HUES48 (cell line): ENCODE measurements around the gene FSD1.
A peak's percentile ranks its signal among the peaks of the same experiment; 100 is the strongest.

Source experiments
- H3K27ac ChIP-seq: one replicate; pipeline ENCODE4 v1.7.0; 2013; ENCODE audit warnings: low read depth, low read length, inconsistent platforms
- H3K27me3 ChIP-seq: 2 replicates; pipeline ENCODE4 v1.6.1; 2013; ENCODE audit warnings: mild to moderate bottlenecking, low read length; ENCODE audit not compliant: control insufficient read depth, insufficient read depth
- H3K36me3 ChIP-seq: 2 replicates; pipeline ENCODE4 v1.6.1; 2013; ENCODE audit warnings: low read length; ENCODE audit not compliant: control insufficient read depth, insufficient read depth
- H3K4me1 ChIP-seq: 2 replicates; pipeline ENCODE4 v1.6.1; 2013; ENCODE audit warnings: mild to moderate bottlenecking, low read length; ENCODE audit not compliant: control insufficient read depth, insufficient read depth
- H3K4me3 ChIP-seq: 2 replicates; pipeline ENCODE4 v1.5.1; 2013; ENCODE audit warnings: mild to moderate bottlenecking, low read depth, low read length
- H3K9ac ChIP-seq: 2 replicates; pipeline ENCODE4 v1.6.1; 2013; ENCODE audit warnings: mild to moderate bottlenecking, low read depth, low read length, moderate library complexity
- H3K9me3 ChIP-seq: 2 replicates; pipeline ENCODE4 v1.6.1; 2013; ENCODE audit warnings: low read length; ENCODE audit not compliant: control insufficient read depth, insufficient read depth

Gene FSD1

DNA sequence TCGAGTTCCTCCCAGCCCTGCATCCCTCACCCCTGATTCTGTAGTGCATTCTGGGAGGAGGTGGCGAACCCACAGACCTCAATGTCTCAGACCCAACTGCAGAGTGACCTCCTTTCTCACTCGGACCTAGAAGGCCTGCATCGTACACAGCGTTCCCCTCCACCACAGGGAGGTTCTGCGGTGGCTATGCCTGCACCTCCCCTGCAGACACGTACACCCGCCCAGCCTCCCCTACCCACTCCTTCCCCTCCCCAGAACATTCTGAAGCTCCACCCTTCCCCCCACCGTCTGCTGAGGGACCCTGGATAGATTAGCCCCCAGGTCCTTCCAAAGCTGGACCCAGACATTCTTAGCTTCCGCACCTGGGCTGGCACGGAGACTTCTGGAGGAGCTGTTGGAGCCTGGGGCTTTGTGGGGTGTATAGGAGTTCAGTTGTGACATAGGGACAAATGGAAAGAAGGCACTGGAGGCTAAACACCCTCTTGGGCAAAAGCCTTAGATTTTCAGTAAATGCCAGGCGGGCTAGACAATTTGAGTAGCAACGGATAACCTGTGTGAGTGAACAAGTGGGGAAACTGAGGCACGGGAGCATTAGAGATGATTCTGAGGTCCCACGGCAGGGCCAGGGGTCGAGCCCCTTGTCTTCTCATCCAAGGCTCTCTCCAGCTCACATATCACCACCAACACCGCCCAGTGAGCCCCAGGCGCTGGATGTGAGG is 420 bp upstream of the FSD1 start:
- no peaks in the 10 kb centered on the region for H3K27me3 ChIP-seq
- no peak overlapping the region for H3K27ac ChIP-seq
- H3K4me3 ChIP-seq: peak overlapping the region; percentile 54; the same call in 1 of the 2 replicates
- H3K9me3 ChIP-seq: no peaks in the 10 kb centered on the region
- no peak overlapping the region for H3K9ac ChIP-seq
- peaks cover 5% of the 10 kb centered on the region; the same call in 1 of the 2 replicates for H3K4me1 ChIP-seq
- H3K36me3 ChIP-seq: peaks cover 15% of the 10 kb centered on the region

- H3K27ac ChIP-seq: no peak overlapping the region
- H3K36me3 ChIP-seq: peaks cover 22% of the 10 kb centered on the region
- peak overlapping the region; percentile 54; the same call in 1 of the 2 replicates for H3K4me3 ChIP-seq
- H3K27me3 ChIP-seq: no peaks in the 10 kb centered on the region
- H3K4me1 ChIP-seq: peaks cover 5% of the 10 kb centered on the region; the same call in 1 of the 2 replicates
- no peak overlapping the region for H3K9ac ChIP-seq
- H3K9me3 ChIP-seq: no peaks in the 10 kb centered on the region
Measured at GRCh38 chr19:4305257-4305612, 837 bp downstream of the FSD1 start.

DNA sequence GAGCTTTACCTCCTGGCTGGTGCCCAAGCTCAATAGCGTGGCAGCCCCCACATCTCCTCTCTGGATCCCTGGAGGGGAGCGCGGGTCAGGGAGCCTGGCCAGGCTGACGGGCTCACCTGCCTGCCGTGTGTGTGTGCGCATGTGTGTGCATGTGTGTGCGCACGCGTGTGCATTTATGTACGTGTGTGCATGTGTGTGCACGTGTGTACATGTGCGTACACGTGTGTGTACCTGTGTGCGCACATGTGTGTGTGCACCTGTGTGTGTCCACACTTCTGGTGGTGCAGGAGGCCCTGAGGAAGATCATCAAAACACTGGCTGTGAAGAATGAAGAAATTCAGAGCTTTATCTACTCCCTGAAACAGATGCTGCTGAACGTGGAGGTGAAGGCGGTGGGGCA is 1.3 kb downstream of the FSD1 start:
- Histone ChIP-seq H3K36me3 (peaks cover 26% of the 10 kb centered on the region), H3K27ac (no peak overlapping the region), H3K9ac (no peak overlapping the region), H3K4me1 (peaks cover 5% of the 10 kb centered on the region; the same call in 1 of the 2 replicates), H3K27me3 (no peaks in the 10 kb centered on the region), H3K9me3 (no peaks in the 10 kb centered on the region), H3K4me3 (no peak overlapping the region; the same call in 1 of the 2 replicates)

GRCh38 chr19:4310247-4311121 is 6.1 kb downstream of the FSD1 start:
- no peak overlapping the region for H3K9ac ChIP-seq
- no peaks in the 10 kb centered on the region for H3K4me1 ChIP-seq
- H3K36me3 ChIP-seq: peaks cover 50% of the 10 kb centered on the region
- no peak overlapping the region for H3K4me3 ChIP-seq
- no peak overlapping the region for H3K27ac ChIP-seq
- no peaks in the 10 kb centered on the region for H3K9me3 ChIP-seq
- no peaks in the 10 kb centered on the region for H3K27me3 ChIP-seq

- no peak overlapping the region for H3K9ac ChIP-seq
- H3K4me3 ChIP-seq: no peak overlapping the region
- no peaks in the 10 kb centered on the region for H3K27me3 ChIP-seq
- H3K9me3 ChIP-seq: no peaks in the 10 kb centered on the region
- H3K4me1 ChIP-seq: no peaks in the 10 kb centered on the region
- peaks cover 58% of the 10 kb centered on the region for H3K36me3 ChIP-seq
- no peak overlapping the region for H3K27ac ChIP-seq
Measured at GRCh38 chr19:4313847-4314490, 9.6 kb downstream of the FSD1 start.

DNA sequence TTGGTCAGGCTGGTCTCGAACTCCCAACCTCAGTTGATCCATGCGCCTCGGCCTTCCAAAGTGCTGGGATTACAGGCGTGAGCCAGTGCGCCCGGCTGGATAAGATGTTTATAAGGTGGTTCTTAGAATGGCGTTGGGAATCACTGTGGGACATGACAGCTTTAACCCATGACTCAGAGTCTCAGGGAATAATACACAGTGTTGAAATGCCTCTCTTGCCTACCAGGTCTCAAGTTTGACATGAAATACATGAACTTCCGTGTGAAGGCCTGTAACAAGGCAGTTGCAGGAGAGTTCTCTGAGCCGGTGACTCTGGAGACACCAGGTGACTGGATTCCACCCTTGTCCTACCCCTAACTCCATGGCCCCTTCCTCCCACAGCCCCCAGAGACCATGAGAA is 12.6 kb downstream of the FSD1 start:
- H3K27me3 ChIP-seq: no peaks in the 10 kb centered on the region
- H3K9me3 ChIP-seq: 0 out of 2 replicates have a peak, but pooled peaks cover 3% of the 10 kb centered on the region
- no peak overlapping the region for H3K9ac ChIP-seq
- no peak overlapping the region for H3K27ac ChIP-seq
- no peaks in the 10 kb centered on the region for H3K4me1 ChIP-seq
- peaks cover 41% of the 10 kb centered on the region for H3K36me3 ChIP-seq
- H3K4me3 ChIP-seq: no peak overlapping the region

- peaks cover 31% of the 10 kb centered on the region for H3K36me3 ChIP-seq
- no peaks in the 10 kb centered on the region for H3K27me3 ChIP-seq
Measured at GRCh38 chr19:4318460-4318859, 14.1 kb downstream of the FSD1 start.

DNA sequence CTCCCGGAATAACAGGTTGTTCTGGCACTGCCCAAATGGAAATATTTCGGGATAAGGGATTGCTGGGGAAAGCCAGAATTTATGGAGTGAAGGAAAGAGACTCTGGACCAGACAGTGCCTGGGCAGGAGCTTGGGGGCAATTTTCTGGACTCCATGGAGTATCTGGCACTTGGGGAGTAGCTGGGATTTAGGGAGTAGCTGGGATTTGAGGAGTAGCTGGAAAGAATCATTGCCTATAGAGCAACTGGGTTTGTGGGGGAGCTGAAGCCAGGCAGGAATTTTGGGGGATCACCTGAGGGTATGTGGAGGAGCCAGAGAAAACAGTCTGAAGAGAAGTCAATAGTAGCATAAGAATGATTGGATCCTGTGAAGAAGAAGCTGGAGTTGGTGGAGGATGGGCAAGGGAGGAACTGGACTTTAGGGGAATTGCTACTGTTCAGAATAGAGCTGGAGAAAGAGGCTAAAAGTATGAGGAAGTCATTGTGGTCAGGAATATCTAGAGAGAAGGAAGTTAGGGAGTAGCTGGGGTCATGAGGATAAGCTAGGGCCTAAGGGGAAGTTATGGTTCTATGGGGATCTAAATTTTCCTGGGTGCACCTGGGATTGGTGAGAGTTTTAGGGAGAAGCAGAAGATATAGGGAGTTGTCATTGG is 14.8 kb downstream of the FSD1 start:
- Histone ChIP-seq H3K27ac (no peak overlapping the region), H3K4me1 (no peaks in the 10 kb centered on the region), H3K9me3 (0 out of 2 replicates have a peak, but pooled peaks cover 3% of the 10 kb centered on the region), H3K4me3 (no peak overlapping the region), H3K9ac (no peak overlapping the region), H3K27me3 (no peaks in the 10 kb centered on the region), H3K36me3 (peaks cover 31% of the 10 kb centered on the region)

More at GRCh38 chr19:4318460-4318859, 14.1 kb downstream of the FSD1 start:
- no peak overlapping the region for H3K4me3 ChIP-seq
- no peak overlapping the region for H3K27ac ChIP-seq
- 0 out of 2 replicates have a peak, but pooled peaks cover 3% of the 10 kb centered on the region for H3K9me3 ChIP-seq
- H3K9ac ChIP-seq: no peak overlapping the region
- no peaks in the 10 kb centered on the region for H3K4me1 ChIP-seq

DNA sequence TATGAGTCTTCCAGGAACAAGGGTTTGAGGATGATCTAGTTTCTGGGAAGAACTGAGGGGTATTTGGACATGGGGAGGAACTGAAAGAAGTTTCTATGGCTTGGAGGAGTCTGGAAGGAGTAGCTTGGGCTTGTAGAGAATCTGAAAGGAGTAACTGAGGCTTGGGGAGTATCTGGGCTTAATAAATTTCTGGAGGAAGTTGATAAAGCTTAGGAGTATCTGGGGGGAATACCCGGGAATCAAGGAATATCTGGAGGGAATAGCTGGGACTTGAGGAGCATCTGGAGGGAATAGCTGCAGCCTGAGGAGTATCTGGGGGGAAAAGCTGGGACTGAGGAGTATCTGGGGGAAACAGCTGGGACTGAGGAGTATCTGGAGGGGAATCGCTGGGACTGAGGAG is 16.0 kb downstream of the FSD1 start:
- Histone ChIP-seq H3K36me3 (peaks cover 26% of the 10 kb centered on the region), H3K9ac (no peak overlapping the region), H3K4me1 (no peaks in the 10 kb centered on the region), H3K9me3 (0 out of 2 replicates have a peak, but pooled peaks cover 3% of the 10 kb centered on the region), H3K4me3 (no peak overlapping the region), H3K27ac (no peak overlapping the region), H3K27me3 (no peaks in the 10 kb centered on the region)

- Histone ChIP-seq H3K9ac (no peak overlapping the region), H3K27ac (no peak overlapping the region), H3K4me1 (no peaks in the 10 kb centered on the region), H3K27me3 (no peaks in the 10 kb centered on the region), H3K4me3 (no peak overlapping the region), H3K9me3 (0 out of 2 replicates have a peak, but pooled peaks cover 3% of the 10 kb centered on the region), H3K36me3 (peaks cover 13% of the 10 kb centered on the region)
Measured at GRCh38 chr19:4322942-4323665, 18.7 kb downstream of the FSD1 start.
